ENCODE results near the gene ITGBL1. TPM values are rescaled to one million over a fixed set of nuclear protein-coding genes. Genes with fewer than 3 reads are reported as not detected.

The ITGBL1 gene
- total and polyA plus RNA-seq, 2 of the 4 experiments (the other 2 are of a cell fraction), result 22.2 to 24.2 TPM

GRCh38 chr13:101535192-101535746, 82.8 kb downstream of the ITGBL1 start:
- no peak overlapping the region for H2BK5ac ChIP-seq (ENCODE audit: low read depth, low read length, poor library complexity, severe bottlenecking)
- H3K4me1 ChIP-seq (ENCODE audit: control insufficient read depth, insufficient read depth, low read length), result no peaks in the 10 kb centered on the region
- in situ Hi-C loops (cut with MboI; ENCODE audit: low sequenced_read_pairs) (no loop called here), dilution Hi-C loops (cut with HindIII; ENCODE audit: low sequenced_read_pairs, unreplicated experiment) (no loop called here), intact Hi-C loops (cut with micrococcal nuclease) (no loop called here)
- H2BK20ac ChIP-seq (ENCODE audit: low read depth, low read length), result no peak overlapping the region
- CTCF ChIA-PET, result no interaction called here
- no peak overlapping the region for H3K56ac ChIP-seq (ENCODE audit: extremely low read depth, insufficient read depth, low read length)
- no peak overlapping the region for H3K4me2 ChIP-seq (ENCODE audit: low read depth, low read length)
- no peaks in the 10 kb centered on the region for H4K20me1 ChIP-seq (ENCODE audit: insufficient read depth, low read length)
- H3K14ac ChIP-seq (replicated peaks; ENCODE audit: low read depth, low read length), result no peak overlapping the region
- no peaks in the 10 kb centered on the region; a peak in 1 of 4 replicates for H3K79me1 ChIP-seq (ENCODE audit: low read depth in 1 of 2, low read length in 2 of 2)
- BruUV-seq (replicated peaks), result no TSS peak
- POLR2A ChIA-PET (ENCODE audit: unreplicated experiment), result no interaction called here
- H3K27ac ChIP-seq (ENCODE audit: insufficient read depth, low read length), result no peak overlapping the region
- no peak overlapping the region for H3K23ac ChIP-seq (ENCODE audit: low read depth, low read length)
- H4K8ac ChIP-seq (ENCODE audit: low read depth in 2 of 2, low read length in 2 of 2), result 0 out of 4 replicates have a peak overlapping the region, but pooled peaks of 1 of the 2 experiments have one; percentile 29
- H2AK9ac ChIP-seq (replicated peaks; ENCODE audit: low read depth, low read length, poor library complexity), result no peak overlapping the region
- no peak overlapping the region for H4K5ac ChIP-seq (ENCODE audit: low read depth, low read length)
- H3K9ac ChIP-seq (ENCODE audit: low read depth, low read length), result no peak overlapping the region
- ATAC-seq (ENCODE audit: low read depth) (peak; percentile 72), DNase-seq (peak; percentile 44)
- no peak overlapping the region for H3K18ac ChIP-seq (ENCODE audit: low read depth, low read length)
- no peaks in the 10 kb centered on the region for H3K27me3 ChIP-seq (ENCODE audit: control insufficient read depth, insufficient read depth, low read length)
- TF ChIP-seq RAD21 (IDR thresholded peaks at IDR 0.05; ENCODE audit: low read length), result no peak
- TF ChIP-seq NFE2L2 (IDR thresholded peaks at IDR 0.05; ENCODE audit: low read depth, low read length), result 0 out of 2 replicates have a peak, but pooled peaks have one; percentile 4
- TF ChIP-seq CTCF (conservative IDR thresholded peaks at IDR 0.05; ENCODE audit: low read depth, low read length), result no peak
- no peak for TF ChIP-seq CHD1 (IDR thresholded peaks at IDR 0.05; ENCODE audit: low read depth, low read length)
- TF ChIP-seq MAFK (IDR thresholded peaks at IDR 0.05; ENCODE audit: low read depth, low read length), result peak; percentile 45; the same call in 1 of the 2 replicates
- no CpG with 5 or more reads among the region's 1 CpG for WGBS, 2 experiments (ENCODE audit: extremely low coverage in 2 of 2, insufficient read length in 1 of 2)
- no peaks in the 10 kb centered on the region for H3K36me3 ChIP-seq (ENCODE audit: control insufficient read depth, insufficient read depth, low read length)
- no peak overlapping the region for H2BK120ac ChIP-seq (ENCODE audit: low read depth, low read length)
- no peak overlapping the region for H2BK15ac ChIP-seq (ENCODE audit: low read depth, low read length)
- no peaks in the 10 kb centered on the region for H3K9me1 ChIP-seq (ENCODE audit: insufficient read depth, low read length)
- no peak overlapping the region for H3K4me3 ChIP-seq (ENCODE audit: insufficient read depth, low read depth, low read length)
- no peaks in the 10 kb centered on the region for H3K9me3 ChIP-seq (ENCODE audit: control insufficient read depth, insufficient read depth, low read length)
- no peak overlapping the region for H2AK5ac ChIP-seq (ENCODE audit: low read depth, low read length)
- H4K91ac ChIP-seq (ENCODE audit: insufficient read depth, low read depth, low read length), result no peak overlapping the region
- H2AFZ ChIP-seq (replicated peaks; ENCODE audit: low read length, poor library complexity), result no peak overlapping the region
- no peak overlapping the region for H3K4ac ChIP-seq (ENCODE audit: low read depth, low read length)

Data from IMR-90 (cell line).